Inferior parietal cortex (tissue), 1 donor: ENCODE results near the gene ADAMTS15.
"Not testable (repeated sequence)": the region's sequence is repeated elsewhere in the genome, so short reads cannot be mapped to it uniquely, and the experiment has no call there.

ENCODE experiments used
- DNase-seq: peaks from one replicate; pipeline ENCODE4 v3.0.0-alpha.2; 2016; ENCODE audit errors: extremely low spot score

Gene ADAMTS15

DNA sequence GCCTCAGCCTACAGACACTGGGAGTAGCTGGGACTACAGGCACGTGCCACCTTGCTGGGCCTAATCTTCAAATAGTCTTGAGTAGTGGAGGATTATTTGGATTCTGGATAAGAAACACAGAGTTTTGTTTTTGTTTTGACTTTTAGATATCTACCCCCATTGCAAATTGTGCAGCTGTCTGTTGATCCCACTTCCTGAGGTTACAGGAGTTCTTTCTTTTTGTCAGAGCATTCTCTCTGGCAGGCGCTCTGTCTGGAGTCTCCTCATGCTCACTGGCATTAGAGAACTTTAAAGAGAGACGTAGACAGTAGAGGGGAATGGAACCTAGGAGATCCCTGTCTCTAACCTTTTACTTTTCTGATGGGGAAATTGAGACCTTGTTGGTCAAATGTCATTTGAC, 12.3 kb upstream of the ADAMTS15 start:
- DNase-seq, result no peak

DNA sequence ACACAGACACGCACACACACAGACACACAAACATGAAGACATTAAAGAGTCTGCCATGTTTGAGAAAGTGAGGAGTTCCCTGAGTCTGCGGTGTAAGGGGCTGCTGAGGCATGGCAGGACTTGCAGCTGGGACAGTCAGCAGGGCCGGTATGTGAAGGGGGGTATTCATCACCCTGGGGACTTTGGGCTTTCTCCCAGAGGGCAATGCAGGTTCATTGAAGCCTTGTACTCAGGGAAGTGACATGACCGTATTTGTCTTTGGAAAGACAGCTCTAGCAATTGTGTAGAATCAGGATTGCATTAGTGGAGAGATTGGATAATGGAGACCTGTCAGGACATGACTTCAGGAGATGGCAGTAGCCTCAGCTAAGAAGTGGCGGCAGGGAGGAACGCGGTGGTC, 10.6 kb upstream of the ADAMTS15 start:
- no peak for DNase-seq

DNA sequence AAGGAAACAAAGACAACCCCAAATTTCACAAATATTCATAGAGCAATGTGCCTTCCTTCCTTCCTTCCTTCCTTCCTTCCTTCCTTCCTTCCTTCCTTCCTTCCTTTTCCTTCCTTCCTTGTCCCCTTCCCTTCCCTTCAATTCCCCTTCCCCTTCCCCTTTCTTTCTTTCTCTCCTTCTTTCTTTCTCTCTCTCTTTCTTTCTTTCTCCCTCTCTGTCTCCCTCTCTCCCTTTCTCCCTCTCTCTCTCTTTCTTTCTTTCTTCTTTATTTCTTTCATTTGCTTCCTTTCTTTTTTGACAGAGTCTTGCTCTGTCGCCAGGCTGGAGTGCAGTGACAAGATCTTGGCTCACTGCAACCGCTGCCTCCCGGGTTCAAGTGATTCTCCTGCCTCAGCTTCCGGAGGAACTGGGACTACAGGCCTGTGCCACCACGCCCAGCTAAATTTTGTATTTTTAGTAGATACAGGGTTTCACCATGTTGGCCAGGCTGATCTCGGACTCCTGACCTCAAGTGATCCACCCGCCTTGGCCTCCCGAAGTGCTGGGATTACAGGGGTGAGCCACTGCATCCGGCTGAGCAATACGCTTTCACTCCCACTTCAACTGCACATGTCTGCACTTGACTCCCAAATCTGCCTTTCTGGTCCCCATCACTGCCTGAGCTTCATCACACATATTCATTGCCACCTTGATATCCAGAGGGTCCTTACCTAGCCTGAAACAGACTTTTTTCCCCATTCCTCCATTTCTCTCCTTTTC, 9.9 kb upstream of the ADAMTS15 start:
- not testable (repeated sequence) for DNase-seq

DNA sequence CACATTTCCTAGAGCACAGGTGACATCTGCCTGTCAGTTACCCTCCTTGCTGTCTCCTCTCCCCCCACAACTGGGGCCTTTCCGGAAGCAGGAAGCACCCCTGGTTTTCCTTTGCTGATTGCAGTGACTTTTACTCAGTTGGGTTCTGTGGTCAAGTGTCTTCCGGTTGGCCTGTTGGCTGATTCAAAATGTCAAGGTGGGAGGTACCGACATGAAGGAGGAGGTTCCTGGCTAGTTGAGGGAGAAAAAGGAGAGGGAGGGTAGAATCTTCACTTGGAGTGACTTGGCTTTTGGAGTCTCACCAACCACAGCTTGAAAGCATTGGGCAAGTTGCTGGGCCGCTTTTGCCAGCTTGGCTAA, 9.3 kb upstream of the ADAMTS15 start:
- no peak for DNase-seq

GRCh38 chr11:130439876-130440275, 8.6 kb upstream of the ADAMTS15 start:
- no peak for DNase-seq

- DNase-seq, result no peak
Observed at GRCh38 chr11:130441719-130442118, 6.7 kb upstream of the ADAMTS15 start.

GRCh38 chr11:130442737-130443136, 5.7 kb upstream of the ADAMTS15 start:
- DNase-seq, result no peak

DNA sequence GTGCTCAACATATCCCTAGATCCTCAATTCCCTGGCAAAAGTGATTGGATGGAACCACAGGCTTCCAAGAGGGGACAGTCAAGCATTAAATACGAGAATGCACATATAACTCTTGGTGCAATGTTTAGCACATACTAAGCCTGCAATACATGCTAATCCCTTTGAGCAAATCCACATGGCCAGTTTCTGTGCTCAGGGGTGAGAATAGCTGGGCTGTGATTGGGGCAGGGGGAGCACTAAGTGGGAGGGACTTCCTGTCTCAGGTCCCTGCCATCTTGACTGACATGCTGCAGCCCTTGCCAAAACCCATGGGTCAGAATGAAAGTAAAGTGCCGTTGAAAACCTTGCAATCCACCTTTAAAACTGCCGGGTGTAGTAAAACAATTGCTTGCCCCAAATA, 2.7 kb upstream of the ADAMTS15 start:
- no peak for DNase-seq

DNA sequence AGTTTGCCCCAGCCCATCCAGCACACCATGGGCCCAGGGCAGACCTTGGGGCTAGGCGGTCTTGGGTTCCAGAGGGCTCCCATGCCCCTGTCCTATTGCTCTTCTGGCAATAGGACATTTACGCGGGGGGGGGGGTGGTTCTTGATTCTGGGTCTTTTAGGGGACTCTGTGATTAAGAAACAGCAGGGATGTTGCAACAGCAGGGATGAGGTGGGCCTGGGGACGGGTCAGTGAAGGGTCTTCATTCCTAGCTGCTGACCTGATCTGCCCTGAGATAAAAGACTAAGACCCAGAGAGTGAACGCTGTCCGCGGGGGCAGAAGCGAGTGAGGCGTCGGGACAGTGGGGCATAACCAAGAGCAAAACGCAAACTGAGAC, 418 bp upstream of the ADAMTS15 start:
- no peak for DNase-seq

DNA sequence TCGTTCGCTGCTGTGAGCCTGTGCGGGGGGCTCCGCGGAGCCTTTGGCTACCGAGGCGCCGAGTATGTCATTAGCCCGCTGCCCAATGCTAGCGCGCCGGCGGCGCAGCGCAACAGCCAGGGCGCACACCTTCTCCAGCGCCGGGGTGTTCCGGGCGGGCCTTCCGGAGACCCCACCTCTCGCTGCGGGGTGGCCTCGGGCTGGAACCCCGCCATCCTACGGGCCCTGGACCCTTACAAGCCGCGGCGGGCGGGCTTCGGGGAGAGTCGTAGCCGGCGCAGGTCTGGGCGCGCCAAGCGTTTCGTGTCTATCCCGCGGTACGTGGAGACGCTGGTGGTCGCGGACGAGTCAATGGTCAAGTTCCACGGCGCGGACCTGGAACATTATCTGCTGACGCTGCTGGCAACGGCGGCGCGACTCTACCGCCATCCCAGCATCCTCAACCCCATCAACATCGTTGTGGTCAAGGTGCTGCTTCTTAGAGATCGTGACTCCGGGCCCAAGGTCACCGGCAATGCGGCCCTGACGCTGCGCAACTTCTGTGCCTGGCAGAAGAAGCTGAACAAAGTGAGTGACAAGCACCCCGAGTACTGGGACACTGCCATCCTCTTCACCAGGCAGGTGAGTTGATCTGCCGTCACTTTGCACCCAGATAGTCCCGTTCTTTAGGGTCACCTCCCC, 1.0 kb downstream of the ADAMTS15 start:
- no peak for DNase-seq

- DNase-seq, result no peak
Observed at GRCh38 chr11:130449996-130450769, 1.7 kb downstream of the ADAMTS15 start.

GRCh38 chr11:130451231-130452019, 3.0 kb downstream of the ADAMTS15 start:
- no peak for DNase-seq

- DNase-seq, result no peak
Observed at GRCh38 chr11:130452176-130452575, 3.7 kb downstream of the ADAMTS15 start.

DNA sequence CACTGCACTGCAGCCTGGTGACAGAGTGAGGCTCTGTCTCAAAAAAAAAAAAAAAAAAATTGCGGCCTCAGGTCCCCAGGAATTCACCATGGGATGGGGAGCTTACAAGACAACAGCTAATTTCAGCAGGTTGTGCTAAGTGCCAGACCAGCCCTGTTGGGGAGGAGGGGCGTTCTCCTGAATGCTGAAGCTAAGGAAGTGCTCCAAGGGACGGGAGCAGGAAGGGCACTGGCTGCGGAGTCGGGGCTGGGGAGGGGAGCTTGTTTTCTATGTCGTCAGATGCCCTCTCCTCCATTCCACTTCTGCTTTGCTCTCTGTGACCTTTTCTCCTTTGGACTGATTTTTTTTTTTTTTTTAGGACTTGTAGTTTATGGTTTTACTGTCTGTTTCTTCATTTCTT, 4.5 kb downstream of the ADAMTS15 start:
- DNase-seq, result no peak

- DNase-seq, result no peak
Observed at GRCh38 chr11:130454491-130455252, 6.2 kb downstream of the ADAMTS15 start.

DNA sequence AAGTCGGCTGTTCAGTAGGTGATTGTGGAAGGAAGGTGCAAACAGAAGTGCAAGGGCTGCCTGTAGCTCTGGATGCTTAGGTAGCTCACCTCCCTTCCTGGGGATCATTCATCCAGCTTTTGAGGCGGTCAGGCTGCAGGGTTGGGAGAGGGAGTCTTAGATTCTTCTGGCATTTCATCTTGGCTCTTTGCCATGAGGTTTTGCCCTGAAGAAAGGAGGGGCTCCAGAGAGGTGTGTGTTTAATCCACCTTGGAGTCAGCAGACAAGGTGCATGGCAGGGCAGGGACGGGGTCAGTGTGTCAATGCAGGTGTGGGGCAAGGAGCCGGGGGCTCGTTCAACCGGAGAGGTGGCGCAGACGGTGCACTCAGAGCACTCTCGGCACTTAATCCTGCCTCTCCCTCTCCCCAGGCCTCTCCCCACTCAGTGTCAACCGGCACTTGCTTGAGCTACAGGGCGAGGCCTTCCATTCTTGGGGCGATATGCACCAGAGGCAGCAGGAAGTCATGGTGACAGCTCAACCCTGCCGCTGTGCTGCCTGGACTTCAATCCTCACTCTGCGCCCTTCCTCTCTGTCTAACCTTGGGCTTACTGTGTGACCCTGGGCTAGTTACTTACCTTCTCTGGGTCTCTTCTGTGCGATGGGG, 7.2 kb downstream of the ADAMTS15 start:
- no peak for DNase-seq

- no peak for DNase-seq
Observed at GRCh38 chr11:130456286-130456685, 7.8 kb downstream of the ADAMTS15 start.

GRCh38 chr11:130457623-130458409, 9.4 kb downstream of the ADAMTS15 start:
- no peak for DNase-seq

GRCh38 chr11:130458410-130458729, 9.9 kb downstream of the ADAMTS15 start:
- DNase-seq, result no peak

GRCh38 chr11:130459521-130459920, 11.1 kb downstream of the ADAMTS15 start:
- no peak for DNase-seq
